Erythroblast (primary cell): Measurements from ENCODE around the gene ADGRL4.
"Not testable (repeated sequence)": the region's sequence is repeated elsewhere in the genome, so short reads cannot be mapped to it uniquely, and the experiment has no call there.

Source experiments
- DNase-seq, 2 experiments: peaks; one replicate each; lab custom pipeline; 2025; lab: John Stamatoyannopoulos, UW
- GATA1 ChIP-seq: IDR thresholded peaks from 2 replicates; pipeline ENCODE4 v1.6.1; 2011; ENCODE audit warnings: low read depth, mild to moderate bottlenecking, control low read depth, low read length, moderate library complexity
- POLR2A ChIP-seq: IDR thresholded peaks from 2 replicates; pipeline ENCODE4 v1.6.1; 2011; ENCODE audit warnings: mild to moderate bottlenecking, low read length

ADGRL4 gene

DNA sequence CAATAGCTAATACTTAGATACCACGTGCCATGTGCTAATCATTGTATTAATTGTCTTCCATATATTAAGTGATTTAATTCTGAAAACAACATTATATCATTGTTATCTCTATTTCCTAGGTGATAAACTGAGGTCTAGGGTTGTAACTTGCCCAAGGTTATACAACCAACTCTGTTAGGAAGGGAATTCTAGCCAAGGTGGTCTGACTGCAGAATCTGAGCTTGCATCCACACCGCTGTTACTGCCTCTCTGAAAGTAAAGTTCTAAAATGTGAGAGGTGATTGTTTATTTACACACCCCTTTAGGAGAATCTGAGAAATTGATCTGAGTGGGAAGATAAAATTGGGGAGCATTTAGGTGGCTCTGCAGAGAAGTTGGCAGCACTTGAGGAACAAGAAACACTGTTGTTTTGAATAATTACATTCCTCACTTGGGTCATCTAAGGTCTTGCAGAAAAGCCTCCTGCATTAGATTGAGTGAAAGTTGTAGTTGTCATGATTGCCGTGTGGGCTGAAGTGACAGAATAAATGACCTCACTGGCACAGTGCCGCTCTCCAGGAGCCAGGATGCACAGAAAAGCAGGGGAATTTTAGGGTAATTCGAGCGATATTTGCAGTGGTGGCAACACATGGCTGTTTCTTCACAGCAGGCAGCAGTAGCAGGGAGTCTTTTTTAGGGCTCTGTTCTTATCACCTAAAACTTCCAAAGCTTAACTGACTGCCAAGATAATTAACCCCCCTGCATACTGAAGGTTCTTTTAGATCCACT lies 121.7 kb downstream of the ADGRL4 start:
- no peak for DNase-seq
- TF ChIP-seq GATA1 (no peak), POLR2A (no peak)

DNA sequence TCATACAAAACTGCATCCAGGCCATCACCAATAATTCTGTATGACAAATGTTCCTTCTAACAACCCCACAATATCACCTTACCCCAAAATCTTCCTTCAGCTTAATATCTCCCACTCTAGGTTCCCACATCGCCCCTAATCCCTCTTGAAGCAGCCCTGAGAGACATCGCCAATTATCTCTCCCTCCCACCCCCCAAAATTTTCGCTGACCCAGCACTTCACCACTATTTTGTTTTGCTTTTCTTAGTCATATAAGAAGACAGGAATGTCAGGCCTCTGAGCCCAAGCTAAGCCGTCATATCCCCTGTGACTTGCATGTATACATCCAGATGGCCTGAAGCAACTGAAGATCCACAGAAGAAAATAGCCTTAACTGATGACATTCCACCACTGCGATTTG lies 126.3 kb downstream of the ADGRL4 start:
- TF ChIP-seq POLR2A (no peak), GATA1 (no peak)
- DNase-seq: no peak

DNA sequence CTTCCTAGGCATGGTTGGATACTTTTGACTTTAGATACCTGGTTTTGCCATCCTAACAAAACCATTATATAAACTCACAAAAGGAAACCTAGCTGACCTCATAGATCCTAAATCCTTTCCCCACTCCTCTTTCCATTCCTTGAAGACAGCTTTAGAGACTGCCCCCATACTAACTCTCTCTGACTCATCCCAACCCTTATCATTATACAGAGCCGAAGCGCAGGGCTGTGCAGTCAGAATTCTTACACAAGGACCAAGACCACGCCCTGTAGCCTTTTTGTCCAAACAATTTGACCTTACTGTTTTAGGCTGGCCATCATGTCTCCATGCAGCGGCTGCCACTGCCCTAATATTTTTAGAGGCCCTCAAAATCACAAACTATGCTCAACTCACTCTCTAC lies 130.5 kb downstream of the ADGRL4 start:
- not testable (repeated sequence) for DNase-seq

DNA sequence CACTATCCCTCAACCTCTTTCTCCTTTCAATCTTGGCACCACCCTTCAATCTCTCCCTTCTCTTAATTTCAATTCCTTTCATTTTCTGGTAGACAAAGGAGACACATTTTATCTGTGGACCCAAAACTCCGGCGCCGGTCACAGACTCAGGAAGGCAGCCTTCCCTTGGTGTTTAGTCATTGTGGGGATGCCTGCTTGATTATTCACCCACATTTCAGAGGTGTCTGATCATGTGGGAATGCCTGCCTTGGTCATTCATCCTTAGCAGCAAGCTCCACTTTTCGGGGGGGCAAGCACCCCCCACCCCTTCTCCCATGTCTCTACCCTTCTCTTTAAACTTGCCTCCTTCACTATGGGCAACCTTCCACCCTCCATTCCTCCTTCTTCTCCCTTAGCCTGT lies 133.7 kb downstream of the ADGRL4 start:
- not testable (repeated sequence) for DNase-seq

DNA sequence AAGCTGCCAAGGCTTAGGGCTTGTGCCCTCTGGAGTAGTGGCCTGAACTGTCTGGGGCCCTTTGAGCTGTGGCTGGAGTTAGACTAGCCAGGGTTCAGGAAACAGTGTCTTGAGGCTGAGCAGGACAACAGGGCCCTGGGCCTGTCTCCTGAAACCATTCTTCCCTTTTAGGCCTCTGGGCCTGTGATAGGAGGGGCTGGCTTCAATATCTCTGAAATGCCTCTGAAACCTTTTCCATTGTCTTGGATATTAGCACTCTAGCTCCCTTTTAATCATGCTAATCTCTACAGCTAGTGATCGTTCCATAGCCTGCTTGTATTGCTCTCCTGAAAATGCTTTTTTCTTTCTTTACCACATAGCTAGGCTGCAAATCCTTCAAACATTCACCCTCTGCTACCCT lies 135.3 kb downstream of the ADGRL4 start:
- TF ChIP-seq GATA1 (no peak), POLR2A (no peak)

DNA sequence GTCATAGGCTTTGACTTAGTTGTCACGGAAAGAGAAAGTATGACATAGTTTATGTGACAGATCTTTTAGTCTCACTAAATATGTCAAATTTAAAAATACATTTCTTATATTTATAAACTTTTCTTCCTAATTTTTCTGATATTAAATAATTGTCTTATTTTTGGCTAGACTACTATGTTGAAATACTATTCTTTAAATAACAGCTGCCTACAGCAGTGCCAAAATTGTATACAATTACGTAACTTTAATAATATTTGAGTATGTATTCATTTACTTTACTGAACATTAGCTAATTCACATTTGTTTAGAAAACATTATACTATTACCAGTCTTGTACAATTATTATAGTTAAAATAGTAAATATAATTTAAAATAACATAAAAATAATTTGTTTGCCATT lies 137.4 kb downstream of the ADGRL4 start:
- no peak for TF ChIP-seq POLR2A
- DNase-seq: no peak

More for the DNA sequence above, 135.3 kb downstream of the ADGRL4 start:
- no peak for DNase-seq

DNA sequence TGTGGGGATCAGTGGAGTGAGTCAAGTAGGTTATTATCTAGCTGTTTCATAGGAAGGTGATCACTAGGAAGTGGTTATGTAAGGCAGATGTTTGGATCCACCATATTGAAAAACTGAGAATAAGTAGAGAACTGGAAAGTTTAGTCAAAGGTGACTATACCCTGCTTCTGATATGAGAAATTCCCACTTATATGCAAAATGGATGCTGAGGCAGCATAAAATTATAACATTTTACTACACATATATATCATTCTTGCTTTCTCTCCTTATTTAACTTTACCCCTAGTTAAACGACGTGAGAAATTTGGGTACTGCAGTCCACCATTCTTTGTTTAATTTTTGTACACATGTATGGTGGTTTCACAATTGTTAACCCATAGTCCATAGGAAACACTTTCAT lies 142.4 kb downstream of the ADGRL4 start:
- TF ChIP-seq GATA1 (no peak), POLR2A (no peak)
- no peak for DNase-seq

DNA sequence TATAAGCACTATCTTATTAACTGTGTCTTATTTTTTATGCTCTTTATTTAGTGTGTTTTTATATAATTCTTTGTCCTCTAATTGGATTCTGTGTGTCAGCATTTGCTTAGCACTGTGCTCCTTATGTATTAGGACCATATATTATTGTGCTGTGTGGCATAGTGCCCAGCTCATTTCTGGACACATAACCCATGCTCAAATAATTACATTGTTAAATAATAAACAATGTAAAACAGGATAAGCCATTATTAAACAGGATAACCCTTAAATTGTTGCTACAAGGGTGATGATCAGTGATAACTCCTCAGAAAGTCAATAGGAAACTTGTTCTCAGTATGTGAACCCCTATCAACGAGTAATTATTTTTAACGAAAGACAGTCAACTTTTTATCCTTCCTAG lies 150.4 kb downstream of the ADGRL4 start:
- no peak for TF ChIP-seq GATA1
- no peak for TF ChIP-seq POLR2A
- no peak for DNase-seq

DNA sequence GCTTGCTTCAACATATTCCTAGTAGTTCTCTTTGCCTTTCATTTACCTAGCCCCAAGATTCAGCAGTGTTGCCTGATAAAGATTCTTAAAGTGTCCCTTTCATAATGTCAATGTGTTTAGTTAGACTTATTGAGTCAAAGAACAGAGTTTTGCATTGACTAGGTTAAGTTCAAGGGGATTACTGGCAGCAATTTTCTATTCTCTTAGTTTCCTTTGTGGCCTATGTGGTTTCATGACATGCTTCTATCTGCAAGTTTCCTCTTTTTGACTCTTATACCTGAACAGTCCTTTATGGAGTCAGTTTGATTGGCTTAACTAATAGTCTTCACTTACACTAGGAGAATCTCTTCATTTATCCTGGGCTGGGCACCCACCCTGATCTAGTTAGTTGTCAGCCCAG lies 151.3 kb downstream of the ADGRL4 start:
- TF ChIP-seq POLR2A (no peak), GATA1 (no peak)
- DNase-seq: no peak

DNA sequence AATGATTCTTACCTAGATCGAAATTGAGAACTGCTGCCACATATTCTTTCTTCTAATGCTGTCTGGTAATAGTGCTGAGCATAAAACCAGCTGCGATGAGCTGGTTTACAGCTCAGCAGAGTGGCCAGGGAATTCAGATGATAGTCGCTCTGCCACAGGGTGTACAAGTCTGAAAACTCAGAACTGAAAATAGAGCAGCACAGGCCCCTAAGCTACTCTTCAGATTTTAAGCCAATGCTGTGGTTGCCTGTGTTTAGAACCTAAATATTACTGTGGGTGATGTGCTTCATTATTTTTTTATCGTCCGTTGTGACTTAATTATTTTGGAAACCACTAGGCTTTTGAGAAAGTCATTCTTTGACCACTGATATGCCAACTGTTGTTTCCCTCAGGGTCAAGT lies 152.0 kb downstream of the ADGRL4 start:
- no peak for DNase-seq
- TF ChIP-seq POLR2A (no peak), GATA1 (no peak)

DNA sequence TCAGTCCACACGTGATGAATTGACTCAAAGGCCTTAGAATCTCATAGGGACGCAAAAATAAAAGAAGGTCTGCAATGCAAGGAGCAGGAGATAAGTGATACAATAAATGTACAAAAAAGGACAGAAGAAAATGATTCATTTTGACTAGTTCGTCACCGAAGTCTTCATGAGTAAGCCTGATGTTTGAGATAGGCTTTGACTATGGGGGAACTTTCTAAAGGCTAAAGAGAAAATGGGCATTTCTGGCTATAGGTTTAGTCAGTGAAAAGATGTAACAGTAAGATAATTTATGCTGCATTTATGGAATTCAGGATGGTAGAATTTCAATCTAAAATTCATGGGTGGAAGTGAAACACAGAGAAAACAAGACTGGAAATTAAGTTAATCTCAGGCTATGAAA lies 163.0 kb downstream of the ADGRL4 start:
- DNase-seq: no peak

DNA sequence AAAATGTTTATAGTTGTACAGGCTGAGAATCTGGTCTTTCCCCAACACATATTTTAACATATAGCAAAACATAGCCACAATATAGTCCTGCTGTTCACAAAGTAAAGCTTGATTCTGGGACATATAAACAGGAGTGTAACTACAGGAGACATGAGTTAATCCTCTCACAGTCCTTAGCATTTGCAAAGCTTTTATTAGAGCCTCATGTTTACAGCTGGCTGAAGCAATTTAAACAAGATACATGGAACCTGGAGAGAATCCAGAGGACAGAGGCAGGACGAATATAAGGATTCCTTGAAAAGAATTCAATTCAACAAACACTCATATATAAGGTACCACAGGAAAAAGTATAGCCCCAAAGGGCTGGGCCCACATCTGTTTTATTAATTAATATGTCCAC lies 163.4 kb downstream of the ADGRL4 start:
- TF ChIP-seq GATA1: no peak
- no peak for DNase-seq

More for the DNA sequence above, 163.0 kb downstream of the ADGRL4 start:
- no peak for TF ChIP-seq POLR2A
- no peak for TF ChIP-seq GATA1

DNA sequence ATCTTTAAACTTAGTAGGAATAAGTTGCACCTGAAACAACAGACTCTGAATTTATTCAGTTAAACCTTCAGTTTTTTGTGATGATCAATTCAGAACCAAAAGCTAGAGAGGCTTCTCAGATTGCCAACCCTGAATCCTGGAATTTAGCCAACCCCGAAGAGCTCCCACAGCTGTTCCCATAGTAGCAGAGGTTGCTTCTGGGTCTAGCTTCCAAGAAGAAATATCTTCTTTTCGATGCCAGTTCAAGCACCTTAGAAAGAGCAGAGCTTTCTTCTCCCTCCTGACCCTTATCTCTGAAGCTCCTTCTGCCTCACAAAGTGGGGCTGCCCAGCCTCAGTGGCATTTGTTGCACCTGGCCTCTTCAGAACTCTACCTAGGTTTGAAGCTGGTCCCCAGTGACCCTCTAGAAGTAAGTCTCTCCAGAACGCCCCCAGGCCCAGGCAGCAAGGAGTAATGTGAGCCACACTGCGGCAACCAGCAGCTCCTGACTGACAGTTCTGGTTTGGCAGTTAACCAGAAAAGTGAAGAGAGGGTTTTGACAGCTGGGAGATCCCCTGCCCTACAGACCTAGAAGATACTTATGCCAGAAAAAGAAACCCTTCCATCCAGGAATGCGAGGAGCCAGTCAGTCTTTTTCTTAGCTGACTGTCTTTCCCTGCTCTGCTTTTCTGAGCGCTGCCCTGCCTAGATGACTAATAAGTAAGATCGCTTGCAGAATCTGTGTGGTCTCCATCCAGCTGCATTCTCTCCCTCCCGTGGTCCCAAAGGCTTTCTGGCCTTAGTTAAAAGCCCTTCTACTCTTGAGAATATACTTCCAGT lies 165.9 kb downstream of the ADGRL4 start:
- DNase-seq: no peak
- TF ChIP-seq POLR2A (no peak), GATA1 (no peak)
